Measurements from ENCODE around the gene PRR3.

DNA sequence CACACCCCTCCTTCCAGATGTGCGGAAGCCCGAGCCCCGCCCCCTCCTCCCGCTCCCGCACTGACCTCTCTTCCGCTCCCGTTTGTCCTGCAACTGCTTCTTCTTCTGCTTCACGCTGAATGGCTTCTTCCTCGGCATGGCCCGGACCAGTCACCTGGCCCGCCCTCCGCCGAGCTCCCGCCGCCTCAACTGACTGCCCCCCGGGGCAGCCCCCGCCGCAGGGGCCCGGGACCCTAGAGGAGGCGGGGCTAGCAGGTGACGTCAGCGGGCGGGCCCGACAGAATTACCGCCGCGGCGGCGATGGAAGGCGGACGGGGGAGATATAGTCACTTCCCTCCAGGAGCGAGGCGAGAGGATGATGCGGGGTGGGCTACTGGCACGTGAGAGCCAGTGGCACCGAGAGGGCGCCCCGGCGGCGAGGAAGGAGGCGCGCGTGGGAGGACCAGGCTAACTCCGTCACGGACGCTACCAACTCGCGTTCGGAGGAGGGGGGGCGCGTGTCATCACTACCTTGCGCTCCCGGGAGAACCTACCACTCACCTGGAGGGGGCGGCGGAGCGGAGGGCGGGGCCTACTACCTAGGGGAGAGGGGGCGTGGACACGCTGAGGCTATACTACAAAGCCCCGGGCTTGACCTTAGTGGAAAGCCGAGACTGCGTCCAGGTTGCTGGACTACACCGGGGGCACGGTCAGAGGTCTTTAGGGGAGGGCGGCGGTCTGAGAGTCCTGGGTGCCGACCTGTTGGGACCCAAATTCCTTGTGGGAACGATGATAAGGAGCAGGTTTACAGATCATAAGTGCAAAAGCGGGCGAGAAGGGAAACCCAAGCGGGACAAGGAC, 809 bp upstream of the PRR3 start, which contains the start of gene GNL1:
- TF ChIP-seq, protein P1, sequence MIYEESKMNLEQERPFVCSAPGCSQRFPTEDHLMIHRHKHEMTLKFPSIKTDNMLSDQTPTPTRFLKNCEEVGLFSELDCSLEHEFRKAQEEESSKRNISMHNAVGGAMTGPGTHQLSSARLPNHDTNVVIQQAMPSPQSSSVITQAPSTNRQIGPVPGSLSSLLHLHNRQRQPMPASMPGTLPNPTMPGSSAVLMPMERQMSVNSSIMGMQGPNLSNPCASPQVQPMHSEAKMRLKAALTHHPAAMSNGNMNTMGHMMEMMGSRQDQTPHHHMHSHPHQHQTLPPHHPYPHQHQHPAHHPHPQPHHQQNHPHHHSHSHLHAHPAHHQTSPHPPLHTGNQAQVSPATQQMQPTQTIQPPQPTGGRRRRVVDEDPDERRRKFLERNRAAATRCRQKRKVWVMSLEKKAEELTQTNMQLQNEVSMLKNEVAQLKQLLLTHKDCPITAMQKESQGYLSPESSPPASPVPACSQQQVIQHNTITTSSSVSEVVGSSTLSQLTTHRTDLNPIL (CRISPR knock-in tag; IDR thresholded peaks at IDR 0.05; ENCODE audit: low read depth): no peak
- TF ChIP-seq ZNF565 (CRISPR knock-in tag; conservative IDR thresholded peaks at IDR 0.05; ENCODE audit: low read depth): no peak
- TF ChIP-seq OSR1 (CRISPR knock-in tag; IDR thresholded peaks at IDR 0.05): no peak
- TF ChIP-seq ZFP30 (CRISPR knock-in tag; IDR thresholded peaks at IDR 0.05): no peak
- no peak for TF ChIP-seq SNAI2 (CRISPR knock-in tag; IDR thresholded peaks at IDR 0.05)
- TF ChIP-seq, protein P2, sequence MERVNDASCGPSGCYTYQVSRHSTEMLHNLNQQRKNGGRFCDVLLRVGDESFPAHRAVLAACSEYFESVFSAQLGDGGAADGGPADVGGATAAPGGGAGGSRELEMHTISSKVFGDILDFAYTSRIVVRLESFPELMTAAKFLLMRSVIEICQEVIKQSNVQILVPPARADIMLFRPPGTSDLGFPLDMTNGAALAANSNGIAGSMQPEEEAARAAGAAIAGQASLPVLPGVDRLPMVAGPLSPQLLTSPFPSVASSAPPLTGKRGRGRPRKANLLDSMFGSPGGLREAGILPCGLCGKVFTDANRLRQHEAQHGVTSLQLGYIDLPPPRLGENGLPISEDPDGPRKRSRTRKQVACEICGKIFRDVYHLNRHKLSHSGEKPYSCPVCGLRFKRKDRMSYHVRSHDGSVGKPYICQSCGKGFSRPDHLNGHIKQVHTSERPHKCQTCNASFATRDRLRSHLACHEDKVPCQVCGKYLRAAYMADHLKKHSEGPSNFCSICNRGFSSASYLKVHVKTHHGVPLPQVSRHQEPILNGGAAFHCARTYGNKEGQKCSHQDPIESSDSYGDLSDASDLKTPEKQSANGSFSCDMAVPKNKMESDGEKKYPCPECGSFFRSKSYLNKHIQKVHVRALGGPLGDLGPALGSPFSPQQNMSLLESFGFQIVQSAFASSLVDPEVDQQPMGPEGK (CRISPR knock-in tag; IDR thresholded peaks at IDR 0.05; ENCODE audit: borderline replicate concordance): no peak
- TF ChIP-seq RARB (CRISPR knock-in tag; IDR thresholded peaks at IDR 0.05): no peak
- TF ChIP-seq CSDC2 (CRISPR knock-in tag; IDR thresholded peaks at IDR 0.05): peak; percentile 47; the same call in 1 of the 2 replicates
- TF ChIP-seq ESRRG (CRISPR knock-in tag; IDR thresholded peaks at IDR 0.05): no peak
